Neural crest cell (in vitro differentiated cells): ENCODE data around the gene WDR38. TPM values are rescaled to one million over a fixed set of nuclear protein-coding genes. Genes with fewer than 3 reads are reported as not detected.

Source experiments
- DNase-seq: peaks from one replicate; pipeline ENCODE4 v3.0.0; 2021; ENCODE audit warnings: low read depth, mixed read lengths, low spot score
- H3K27ac Mint-ChIP-seq: one replicate; pipeline ENCODE4 v1.8.0; 2021; ENCODE audit warnings: mild to moderate bottlenecking, mixed read lengths; ENCODE audit not compliant: unreplicated experiment
- H3K27me3 Mint-ChIP-seq: 2 replicates; pipeline ENCODE4 v1.8.0; 2021; ENCODE audit warnings: low read depth, mild to moderate bottlenecking, mixed read lengths
- H3K36me3 Mint-ChIP-seq: 2 replicates; pipeline ENCODE4 v1.8.0; 2021; ENCODE audit warnings: low read depth, mild to moderate bottlenecking, mixed read lengths
- H3K4me1 Mint-ChIP-seq: 2 replicates; pipeline ENCODE4 v1.8.0; 2021; ENCODE audit warnings: mixed read lengths
- H3K4me3 Mint-ChIP-seq: one replicate; pipeline ENCODE4 v1.8.0; 2021; ENCODE audit warnings: mild to moderate bottlenecking, mixed read lengths
- H3K9me3 Mint-ChIP-seq: 2 replicates; pipeline ENCODE4 v1.8.0; 2021; ENCODE audit warnings: mixed read lengths
- CTCF ChIP-seq: fragments of 200-600 bp; sonication (generic); conservative IDR thresholded peaks from 2 replicates; pipeline ENCODE4 v1.5.0; 2021; ENCODE audit warnings: antibody characterized with exemption, mild to moderate bottlenecking
- total RNA-seq: library from RNA; stranded (reverse); gene quantifications from 2 replicates; pipeline ENCODE4 v1.2.1, GENCODE V29; 2021

WDR38 gene
- total RNA-seq, 1 donor from 2014 or later: not detected

- H3K27ac Mint-ChIP-seq: no peak overlapping the region
- no peaks in the 10 kb centered on the region for H3K9me3 Mint-ChIP-seq
- H3K36me3 Mint-ChIP-seq: peaks cover 9% of the 10 kb centered on the region
- H3K4me3 Mint-ChIP-seq: peak overlapping the region; percentile 70
- peaks cover 25% of the 10 kb centered on the region for H3K4me1 Mint-ChIP-seq
- TF ChIP-seq CTCF: no peak
- peaks cover 5% of the 10 kb centered on the region for H3K27me3 Mint-ChIP-seq
- no peak for DNase-seq
Observed at GRCh38 chr9:124854822-124855221, 1.6 kb downstream of the WDR38 start.

GRCh38 chr9:124855566-124855943 lies 2.3 kb downstream of the WDR38 start:
- Mint-ChIP-seq H3K36me3 (peaks cover 17% of the 10 kb centered on the region), H3K9me3 (no peaks in the 10 kb centered on the region), H3K27ac (no peak overlapping the region), H3K4me1 (peaks cover 29% of the 10 kb centered on the region), H3K27me3 (peaks cover 5% of the 10 kb centered on the region), H3K4me3 (peak overlapping the region; percentile 95)
- TF ChIP-seq CTCF: no peak
- no peak for DNase-seq

- peak; percentile 34 for TF ChIP-seq CTCF
- H3K4me3 Mint-ChIP-seq: peak overlapping the region; percentile 95
- no peak for DNase-seq
- H3K4me1 Mint-ChIP-seq: peaks cover 33% of the 10 kb centered on the region
- H3K27ac Mint-ChIP-seq: no peak overlapping the region
- H3K36me3 Mint-ChIP-seq: peaks cover 19% of the 10 kb centered on the region
- no peaks in the 10 kb centered on the region for H3K9me3 Mint-ChIP-seq
- peaks cover 5% of the 10 kb centered on the region for H3K27me3 Mint-ChIP-seq
Observed at GRCh38 chr9:124855944-124856765, 2.9 kb downstream of the WDR38 start.

- no peak for TF ChIP-seq CTCF
- H3K4me3 Mint-ChIP-seq: peak overlapping the region; percentile 95
- no peak for DNase-seq
- H3K27ac Mint-ChIP-seq: no peak overlapping the region
- H3K36me3 Mint-ChIP-seq: peaks cover 21% of the 10 kb centered on the region
- H3K4me1 Mint-ChIP-seq: peaks cover 39% of the 10 kb centered on the region
- peaks cover 5% of the 10 kb centered on the region for H3K27me3 Mint-ChIP-seq
- H3K9me3 Mint-ChIP-seq: no peaks in the 10 kb centered on the region
Observed at GRCh38 chr9:124857533-124858162, 4.4 kb downstream of the WDR38 start.

- DNase-seq: no peak
- Mint-ChIP-seq H3K4me3 (peak overlapping the region; percentile 95), H3K27ac (no peak overlapping the region), H3K36me3 (peaks cover 21% of the 10 kb centered on the region), H3K27me3 (peaks cover 5% of the 10 kb centered on the region), H3K4me1 (peaks cover 39% of the 10 kb centered on the region), H3K9me3 (no peaks in the 10 kb centered on the region)
- TF ChIP-seq CTCF: no peak
Observed at GRCh38 chr9:124858330-124859046, 5.2 kb downstream of the WDR38 start.
